GM19324 (cell line): ENCODE data around the gene FAM111B.
A peak's percentile ranks its signal among the peaks of the same experiment; 100 is the strongest.
"Not testable (repeated sequence)": the region's sequence is repeated elsewhere in the genome, so short reads cannot be mapped to it uniquely, and the experiment has no call there.

Source experiments
- ATAC-seq: cut with Tn5 transposase; IDR thresholded peaks from one replicate; pipeline ENCODE4 v1.9.1; 2021; ENCODE audit warnings: mild to moderate bottlenecking, moderate library complexity; ENCODE audit not compliant: unreplicated experiment, low FRiP score

FAM111B gene

DNA sequence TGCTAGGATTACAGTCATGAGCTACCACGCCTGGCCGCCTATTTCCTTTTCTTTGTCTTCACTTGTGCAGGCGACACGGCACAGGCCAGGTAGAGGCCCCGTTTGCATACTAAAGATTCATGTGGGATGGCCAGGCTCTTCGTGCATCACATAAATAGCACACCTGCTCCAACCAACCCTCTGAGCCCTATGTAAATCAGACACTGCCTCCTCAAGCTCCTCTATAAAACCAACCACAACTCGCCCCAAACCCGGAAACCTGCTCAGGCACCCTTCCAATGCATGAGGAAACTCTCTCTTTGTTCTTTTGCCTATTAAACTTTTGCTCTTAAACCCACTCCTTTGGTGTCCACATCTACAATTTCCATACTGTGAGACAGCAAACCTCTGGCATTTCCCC lies 9.1 kb upstream of the FAM111B start:
- not testable (repeated sequence) for ATAC-seq

DNA sequence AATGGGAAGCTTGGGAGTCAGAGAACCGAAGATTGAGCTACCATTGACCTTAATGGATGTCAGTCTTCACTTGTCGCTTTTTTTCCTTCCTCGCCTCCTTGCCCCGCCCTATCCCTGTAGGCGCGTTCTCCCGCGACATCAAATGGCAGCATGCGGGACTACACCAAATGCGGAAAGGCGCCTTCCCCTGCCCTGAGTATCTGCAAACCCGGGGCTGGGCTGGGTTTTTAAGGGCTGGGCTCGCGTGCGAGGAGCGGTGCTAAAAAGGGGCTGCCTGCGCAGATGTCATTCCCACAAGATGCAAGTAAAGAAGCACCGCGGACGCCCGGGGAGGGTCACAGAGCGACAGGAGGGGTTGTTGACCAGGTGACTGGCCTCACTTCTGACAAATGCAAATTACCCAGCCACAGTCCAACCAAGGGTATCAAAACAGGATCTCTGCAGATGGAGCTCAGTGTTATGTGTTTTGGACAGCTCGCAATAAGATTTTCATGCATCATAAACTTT lies 4.7 kb upstream of the FAM111B start:
- peak; percentile 81 for ATAC-seq

- ATAC-seq = not testable (repeated sequence)
Measured at GRCh38 chr11:59107721-59108120, 684 bp downstream of the FAM111B start.

- no peak for ATAC-seq
Measured at GRCh38 chr11:59112494-59112893, 5.5 kb downstream of the FAM111B start.

- no peak for ATAC-seq
Measured at GRCh38 chr11:59114344-59114743, 7.3 kb downstream of the FAM111B start.

- no peak for ATAC-seq
Measured at GRCh38 chr11:59115553-59115952, 8.5 kb downstream of the FAM111B start.

DNA sequence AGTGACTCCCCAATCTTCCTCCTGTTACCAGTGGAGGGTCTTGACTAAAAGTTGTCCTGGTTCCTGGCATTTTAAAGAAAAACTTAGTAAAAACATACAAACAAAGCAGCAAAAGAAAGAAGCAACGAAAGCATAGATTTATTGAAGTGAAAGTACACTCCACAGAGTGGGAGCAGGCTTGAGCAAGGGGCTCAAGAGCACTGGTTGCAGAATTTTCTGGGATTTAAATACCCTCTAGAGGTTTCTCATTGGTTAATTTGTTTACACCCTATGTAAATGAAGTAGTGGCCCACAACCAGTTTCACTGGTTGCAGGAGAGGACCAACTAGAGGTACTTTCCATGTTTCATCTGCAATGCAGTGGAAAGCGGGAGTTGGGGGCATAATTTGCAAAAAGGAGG lies 10.7 kb downstream of the FAM111B start:
- ATAC-seq = no peak

GRCh38 chr11:59119826-59120225 lies 12.8 kb downstream of the FAM111B start:
- ATAC-seq = no peak

- peak; percentile 91 for ATAC-seq
Measured at GRCh38 chr11:59135648-59136461, 28.8 kb downstream of the FAM111B start.

- not testable (repeated sequence) for ATAC-seq
Measured at GRCh38 chr11:59136551-59136950, 29.5 kb downstream of the FAM111B start.

- ATAC-seq = no peak
Measured at GRCh38 chr11:59137190-59137589, 30.2 kb downstream of the FAM111B start.

- no peak for ATAC-seq
Measured at GRCh38 chr11:59138643-59139042, 31.6 kb downstream of the FAM111B start.

GRCh38 chr11:59141191-59141590 lies 34.2 kb downstream of the FAM111B start:
- no peak for ATAC-seq

DNA sequence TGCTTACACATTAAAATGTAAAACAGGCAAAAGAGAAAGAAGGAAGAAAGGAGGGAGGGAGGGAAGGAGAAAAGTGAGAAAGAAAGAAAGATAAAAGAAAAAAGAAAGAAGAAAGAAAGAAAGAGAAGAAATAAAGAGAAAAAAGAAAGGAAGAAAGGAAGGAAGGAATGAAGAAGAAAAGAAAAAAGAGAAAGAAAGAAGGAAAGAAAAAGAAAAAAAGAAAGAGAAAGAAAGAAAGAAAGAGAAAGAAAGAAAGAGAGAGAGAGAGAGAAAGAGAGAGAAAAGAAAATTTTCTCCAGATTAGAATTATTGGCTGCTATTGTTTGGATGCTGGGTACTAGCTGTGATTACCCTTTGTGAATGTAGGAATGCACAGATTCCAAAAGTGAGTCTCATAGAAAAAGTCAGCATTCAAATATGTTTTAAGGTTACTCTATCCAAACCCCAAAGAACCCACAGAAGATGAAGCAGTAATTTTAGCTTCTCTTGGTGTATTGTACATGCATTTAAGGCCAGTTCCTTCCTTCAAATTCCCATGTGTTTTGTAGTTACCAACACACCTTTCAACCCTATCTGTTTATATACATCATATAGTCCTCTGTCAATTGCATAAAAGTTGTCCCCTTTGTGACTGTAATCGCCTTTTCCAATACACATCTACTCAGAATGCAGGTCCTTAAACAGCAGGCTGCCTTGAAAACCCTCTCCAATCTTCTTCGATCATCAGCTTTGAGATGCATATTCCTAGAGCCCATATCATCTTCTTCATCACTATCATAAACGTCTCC lies 34.8 kb downstream of the FAM111B start:
- ATAC-seq = peak; percentile 2

GRCh38 chr11:59142530-59143507 lies 35.8 kb downstream of the FAM111B start, which contains the start of gene FAM111A:
Gene FAM111A (plus strand): TSS chr11:59142856. CDS start chr11:59148873, 6,017 bp downstream.
- ATAC-seq = peak; percentile 85

DNA sequence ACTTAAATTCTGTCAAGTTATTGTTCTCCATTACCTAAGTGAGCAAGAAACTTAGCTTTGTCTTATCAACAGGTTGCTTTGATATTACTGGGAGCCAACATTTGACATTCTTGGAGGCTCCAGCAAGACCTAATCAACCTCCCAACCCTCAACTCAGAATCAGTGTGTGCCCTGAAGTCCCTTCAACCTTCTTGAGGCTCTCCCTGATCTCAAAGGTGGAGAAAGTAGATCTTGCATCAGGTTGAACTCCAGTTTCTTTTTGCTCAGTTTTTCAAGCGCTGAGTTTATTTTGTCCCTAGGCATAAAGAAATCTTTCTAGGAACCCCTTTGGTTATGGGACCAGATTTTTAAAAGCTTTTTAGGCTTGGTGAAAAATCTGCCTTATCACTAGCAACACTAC lies 37.1 kb downstream of the FAM111B start:
- ATAC-seq = no peak

DNA sequence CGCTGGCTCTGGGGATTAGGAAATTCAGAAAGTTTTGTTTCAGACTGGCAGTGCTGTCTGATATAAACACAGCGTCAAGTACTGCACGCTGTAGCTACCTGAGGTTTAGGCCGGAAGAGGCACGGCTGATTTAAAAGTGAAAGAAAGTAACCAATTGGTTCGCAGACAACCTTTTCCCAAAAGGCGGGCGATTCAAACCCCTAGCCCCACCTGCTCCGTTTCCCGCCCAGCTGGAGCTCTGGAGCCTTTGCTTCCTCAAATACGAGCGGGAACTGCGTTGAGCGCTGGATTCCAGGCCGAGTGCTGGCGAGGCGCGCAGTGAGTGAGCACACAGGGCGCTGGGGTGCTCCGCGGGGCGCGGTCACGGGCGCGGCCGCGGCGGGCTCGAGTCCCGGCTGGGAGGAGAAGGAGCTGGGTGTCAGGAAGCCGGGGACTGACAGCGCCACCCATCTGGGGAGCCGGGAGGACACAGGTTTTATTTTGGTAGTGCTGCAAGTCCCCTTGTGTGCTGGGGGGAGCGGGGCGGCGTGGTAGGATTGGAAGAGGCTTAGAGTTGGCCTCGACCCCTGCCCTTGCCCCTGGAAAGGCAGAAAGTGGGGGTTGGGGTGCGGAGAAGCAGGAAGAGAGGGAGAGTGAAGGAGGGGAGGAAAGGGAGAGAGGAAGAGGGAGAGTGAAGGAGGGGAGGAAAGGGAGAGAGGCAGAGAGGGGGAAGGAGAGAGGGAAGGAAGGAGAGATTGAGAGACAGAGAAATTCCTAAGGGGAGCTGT lies 37.7 kb downstream of the FAM111B start:
- peak; percentile 47 for ATAC-seq

DNA sequence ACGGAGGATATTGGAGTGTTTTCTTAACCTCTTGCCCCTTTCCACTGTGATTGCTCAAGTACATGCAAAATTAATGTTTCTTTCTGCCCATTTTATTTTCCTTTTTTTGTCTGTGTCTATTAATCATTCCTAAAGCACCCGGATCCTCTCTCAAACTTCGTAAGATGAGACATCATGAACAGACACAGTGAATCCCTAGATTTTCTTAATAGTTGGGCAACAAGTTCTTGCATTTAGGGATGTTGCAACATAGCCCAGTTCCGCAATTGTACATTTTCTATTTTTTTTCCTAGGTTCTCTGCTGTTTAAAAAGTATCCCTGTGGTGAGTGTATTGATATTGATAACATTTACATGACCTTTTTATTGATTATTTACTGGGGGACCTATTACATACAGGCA lies 38.5 kb downstream of the FAM111B start:
- ATAC-seq = no peak

DNA sequence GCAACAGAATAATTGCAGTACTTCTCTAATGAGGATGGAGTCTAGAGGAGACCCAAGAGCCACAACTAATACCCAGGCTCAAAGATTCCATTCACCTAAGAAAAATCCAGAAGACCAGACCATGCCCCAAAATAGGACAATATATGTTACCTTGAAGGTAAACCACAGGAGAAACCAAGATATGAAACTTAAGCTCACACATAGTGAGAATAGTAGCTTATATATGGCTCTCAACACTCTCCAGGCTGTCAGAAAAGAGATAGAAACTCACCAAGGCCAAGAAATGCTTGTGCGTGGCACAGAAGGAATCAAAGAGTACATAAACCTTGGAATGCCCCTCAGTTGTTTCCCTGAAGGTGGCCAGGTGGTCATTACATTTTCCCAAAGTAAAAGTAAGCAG lies 44.7 kb downstream of the FAM111B start:
- no peak for ATAC-seq
